Measurements from ENCODE around the gene ROPN1L.

ROPN1L gene

DNA sequence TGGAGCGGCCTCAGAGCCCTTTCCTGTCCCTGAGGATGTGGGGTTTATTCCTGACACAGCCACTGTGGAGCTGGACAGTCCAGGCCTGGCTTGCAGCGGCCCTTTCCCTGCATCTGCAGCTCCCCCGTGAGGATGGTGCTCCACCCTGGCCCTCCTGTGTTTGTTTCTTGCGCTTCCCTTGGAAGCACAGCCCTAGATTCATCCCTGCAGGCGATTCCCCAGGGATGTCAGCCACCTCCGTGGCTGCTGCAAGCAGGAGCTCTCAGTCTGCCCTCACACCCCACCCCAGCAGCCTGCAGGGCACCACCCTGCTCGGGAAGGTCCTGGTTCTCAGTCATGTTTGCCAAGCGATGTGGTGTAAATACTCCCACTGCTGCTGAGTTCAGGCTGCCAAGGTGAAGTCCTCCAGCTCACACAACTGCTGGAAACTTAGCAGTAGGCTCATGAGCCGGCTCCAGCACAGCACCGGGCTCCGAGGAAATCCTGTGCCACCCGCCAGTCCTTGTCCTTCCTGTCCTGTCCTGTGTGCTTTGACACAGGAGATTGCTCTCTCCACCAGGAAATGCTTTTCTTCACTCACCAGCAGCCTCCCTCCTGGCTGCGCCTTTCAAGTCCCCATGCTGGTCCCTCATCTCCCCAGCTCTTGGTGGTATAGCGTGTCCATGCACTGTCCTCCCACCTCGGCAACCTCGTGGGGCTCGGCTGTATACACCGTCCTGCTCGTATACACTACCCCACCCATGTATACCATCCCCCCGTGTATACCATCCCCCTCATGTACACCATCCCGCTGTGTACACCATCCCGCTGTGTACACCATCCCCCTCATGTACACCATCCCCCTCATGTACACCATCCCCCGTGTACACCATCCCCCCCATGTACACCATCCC is 16.2 kb downstream of the ROPN1L start:
- DNase-seq (ENCODE audit: low spot score) = no peak

GRCh38 chr5:10459080-10460055 is 17.7 kb downstream of the ROPN1L start:
- DNase-seq (ENCODE audit: low spot score) = no peak

DNA sequence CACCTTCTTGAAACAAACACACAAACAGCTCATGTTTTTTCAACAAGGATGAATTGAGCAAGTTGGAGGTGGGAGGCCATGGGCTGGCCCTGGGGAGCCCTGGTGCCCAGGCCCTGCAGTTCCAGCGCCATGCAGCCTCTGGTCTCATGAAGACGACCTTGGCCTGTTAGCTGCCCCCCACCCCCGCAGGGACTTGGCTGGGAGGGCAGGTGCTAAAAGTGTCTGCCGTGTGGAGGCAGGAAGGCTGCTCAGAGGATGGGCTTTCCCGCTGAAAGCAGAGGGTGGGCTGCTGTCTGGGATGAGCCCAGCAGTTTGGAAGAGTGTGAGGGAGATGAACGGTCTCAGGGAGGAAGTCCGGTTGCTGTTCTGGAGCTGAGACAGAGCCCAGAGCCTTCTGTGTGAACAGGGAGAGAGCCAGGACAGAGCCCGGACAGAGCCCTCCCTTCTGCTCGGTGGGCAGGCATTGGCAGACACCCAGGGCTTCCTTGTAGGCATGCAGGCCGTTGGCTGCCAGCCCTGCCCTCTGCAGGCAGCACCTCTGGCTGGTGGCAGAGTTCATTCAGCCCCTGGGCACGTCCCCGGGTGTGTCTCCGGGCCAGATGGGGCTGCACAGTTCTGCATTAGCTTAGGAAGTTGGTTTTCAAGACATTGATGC is 18.7 kb downstream of the ROPN1L start:
- peak; percentile 27 for DNase-seq (ENCODE audit: low spot score)

DNA sequence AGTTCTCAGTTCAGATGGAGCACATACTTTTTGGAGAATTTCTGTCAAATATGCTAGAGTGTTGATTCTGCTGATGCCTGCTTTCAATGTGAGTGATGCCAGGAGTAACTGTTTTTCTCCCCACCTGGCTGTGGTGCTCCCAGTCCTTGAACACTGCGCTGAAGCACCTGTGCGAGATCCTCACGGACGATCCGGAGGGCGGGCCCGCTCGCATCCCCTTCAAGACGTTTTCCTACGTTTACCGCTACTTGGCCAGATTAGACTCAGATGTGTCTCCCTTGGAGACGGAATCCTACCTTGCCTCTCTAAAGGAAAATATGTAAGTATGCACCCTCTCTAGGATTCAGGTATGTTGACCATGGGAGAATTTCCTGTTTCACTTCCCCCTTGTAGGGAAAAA is 19.4 kb downstream of the ROPN1L start:
- no peak for DNase-seq (ENCODE audit: low spot score)

DNA sequence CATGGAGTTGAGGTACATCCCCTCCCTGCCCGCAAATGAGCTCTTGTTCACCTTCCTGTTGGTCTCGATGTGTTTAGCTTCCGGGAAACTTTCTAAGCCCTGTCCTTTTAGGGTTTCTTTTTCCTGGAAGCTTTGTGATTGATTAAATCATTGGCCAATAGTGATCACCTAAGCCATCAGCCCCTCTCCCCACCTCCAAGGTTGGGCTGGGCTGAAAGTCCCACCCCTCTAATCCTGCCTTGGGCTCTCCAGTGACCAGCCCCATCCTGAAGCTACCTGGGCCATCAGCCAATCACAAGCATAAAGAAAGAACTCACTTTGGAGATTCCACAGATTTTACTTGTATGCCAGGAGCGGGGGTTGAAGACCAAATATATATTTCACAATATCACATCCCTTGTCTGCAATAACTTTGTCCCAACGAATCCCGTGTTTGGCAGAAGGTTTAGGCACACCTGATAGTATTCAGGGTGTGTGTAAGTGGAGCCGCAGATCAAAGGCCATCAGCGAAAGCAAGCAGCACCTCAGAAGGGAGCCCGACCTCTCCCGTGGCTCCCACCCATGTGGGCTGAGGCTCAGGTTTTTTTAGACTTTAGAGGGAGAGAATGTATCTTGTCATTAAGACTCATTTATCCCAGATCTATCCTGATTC is 20.4 kb downstream of the ROPN1L start:
- no peak for DNase-seq (ENCODE audit: low spot score)

GRCh38 chr5:10463566-10463965 is 21.9 kb downstream of the ROPN1L start:
- no peak for DNase-seq (ENCODE audit: low spot score)

DNA sequence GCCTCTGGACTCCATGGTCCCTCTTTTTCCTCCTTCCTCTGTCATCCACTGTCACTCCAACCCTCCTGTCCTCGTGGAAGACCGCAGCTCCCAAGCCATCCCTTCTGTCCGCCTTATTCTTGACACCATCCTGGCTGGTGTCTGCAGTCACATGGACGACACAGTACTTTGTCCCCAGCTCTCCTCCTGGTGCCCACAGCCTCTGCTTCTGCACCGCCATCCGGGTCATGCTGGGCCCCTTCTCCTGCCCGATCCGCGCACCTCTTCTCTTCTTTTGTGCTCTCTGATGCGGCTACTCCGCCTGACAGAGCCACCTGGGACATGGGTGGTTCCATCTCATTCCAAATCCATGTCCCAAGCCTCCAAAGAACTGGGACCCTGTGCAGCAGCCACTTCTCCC is 22.5 kb downstream of the ROPN1L start:
- DNase-seq (ENCODE audit: low spot score) = no peak

- DNase-seq (ENCODE audit: low spot score) = no peak
Measured at GRCh38 chr5:10465726-10466125, 24.0 kb downstream of the ROPN1L start.

DNA sequence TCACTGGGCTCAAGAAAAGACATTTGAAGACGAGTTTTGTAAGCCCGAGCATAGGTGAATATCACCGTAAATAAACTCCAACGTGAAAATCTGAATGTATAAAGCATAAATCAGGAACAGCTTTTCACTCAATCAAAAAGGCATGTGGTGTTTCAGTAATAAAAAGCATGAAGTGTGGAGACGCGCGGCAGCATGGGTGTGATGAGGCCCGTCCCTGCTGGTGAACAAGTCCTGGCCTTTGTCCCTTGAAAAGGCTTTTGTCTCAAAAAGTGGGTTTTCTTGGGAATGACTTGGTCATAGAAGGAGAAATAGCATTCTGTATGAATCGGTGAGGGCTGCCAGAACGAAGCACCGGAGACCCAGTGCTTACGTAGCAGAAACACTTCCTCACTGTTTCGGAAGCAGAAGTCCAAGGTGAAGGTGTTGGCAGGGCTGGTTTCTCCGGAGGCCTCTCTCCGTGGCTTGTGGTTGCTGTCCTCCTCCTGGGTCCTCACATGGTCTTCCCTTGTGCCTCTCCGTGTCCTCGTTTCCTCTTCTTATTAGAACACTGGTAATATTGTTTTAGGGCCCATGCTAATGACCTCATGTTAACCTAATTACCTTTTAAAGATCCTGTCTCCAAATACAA is 24.9 kb downstream of the ROPN1L start:
- no peak for DNase-seq (ENCODE audit: low spot score)

DNA sequence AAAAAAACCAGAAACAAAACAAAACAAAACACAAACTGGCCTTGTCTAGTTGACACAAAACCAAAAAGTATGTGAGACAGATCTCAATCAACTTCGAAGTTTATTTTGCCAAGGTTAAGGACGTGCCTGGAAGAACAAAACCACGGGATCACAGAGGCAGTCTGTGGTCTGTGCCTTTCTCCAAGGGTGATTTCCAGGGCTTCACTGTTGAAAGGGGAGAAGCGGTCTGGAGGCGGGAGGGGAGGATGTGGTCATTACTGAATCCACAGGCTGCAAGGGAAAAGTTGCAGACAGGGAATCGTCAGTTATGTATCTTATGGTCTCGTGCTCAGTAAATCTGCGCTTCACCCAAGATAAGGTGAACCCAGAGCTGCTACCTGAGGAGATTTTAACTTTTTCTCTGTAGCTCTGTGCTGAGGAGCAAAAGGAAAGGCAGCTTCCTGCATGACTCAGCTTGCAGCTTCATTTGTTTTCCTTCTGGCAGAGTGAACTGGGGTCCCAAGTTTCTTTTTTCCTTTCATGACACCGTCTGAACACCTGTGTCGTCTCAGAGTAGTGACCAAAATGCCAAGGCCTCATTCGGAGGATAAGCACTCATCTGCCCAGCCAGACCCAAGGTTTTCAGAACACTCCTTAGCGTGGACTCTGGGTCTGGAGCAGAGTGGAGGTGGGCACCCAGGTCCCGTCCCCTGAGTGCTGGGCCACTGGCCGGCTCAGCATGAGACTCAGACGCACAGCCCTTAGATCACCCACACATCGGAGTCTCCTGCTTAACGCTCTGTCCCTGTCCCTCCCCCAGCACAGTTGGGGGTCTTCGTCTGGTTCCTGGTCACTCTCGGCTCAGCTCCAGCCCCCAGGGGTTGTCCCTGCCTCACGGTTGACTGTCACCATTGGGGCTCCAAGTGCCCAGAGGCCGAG is 25.9 kb downstream of the ROPN1L start:
- DNase-seq (ENCODE audit: low spot score) = no peak

DNA sequence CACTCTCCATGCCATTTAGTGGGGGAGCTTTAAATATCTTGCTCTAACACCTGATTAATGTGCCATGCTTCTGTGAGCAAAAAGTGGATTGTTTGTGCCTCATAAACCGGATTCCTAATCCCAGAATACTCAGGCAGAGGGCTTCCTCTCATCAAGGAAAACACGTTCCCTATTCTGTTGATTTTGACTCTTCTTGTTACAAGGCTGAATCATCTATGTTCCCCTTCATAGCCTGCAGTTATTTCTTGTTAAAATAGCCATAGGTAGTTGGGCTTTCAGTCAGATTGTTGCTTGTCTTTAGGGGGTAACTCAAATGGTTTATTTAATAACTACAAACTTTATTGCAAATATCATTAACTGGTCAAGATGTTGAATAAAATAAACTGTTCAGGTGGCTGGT is 26.6 kb downstream of the ROPN1L start:
- DNase-seq (ENCODE audit: low spot score) = no peak

DNA sequence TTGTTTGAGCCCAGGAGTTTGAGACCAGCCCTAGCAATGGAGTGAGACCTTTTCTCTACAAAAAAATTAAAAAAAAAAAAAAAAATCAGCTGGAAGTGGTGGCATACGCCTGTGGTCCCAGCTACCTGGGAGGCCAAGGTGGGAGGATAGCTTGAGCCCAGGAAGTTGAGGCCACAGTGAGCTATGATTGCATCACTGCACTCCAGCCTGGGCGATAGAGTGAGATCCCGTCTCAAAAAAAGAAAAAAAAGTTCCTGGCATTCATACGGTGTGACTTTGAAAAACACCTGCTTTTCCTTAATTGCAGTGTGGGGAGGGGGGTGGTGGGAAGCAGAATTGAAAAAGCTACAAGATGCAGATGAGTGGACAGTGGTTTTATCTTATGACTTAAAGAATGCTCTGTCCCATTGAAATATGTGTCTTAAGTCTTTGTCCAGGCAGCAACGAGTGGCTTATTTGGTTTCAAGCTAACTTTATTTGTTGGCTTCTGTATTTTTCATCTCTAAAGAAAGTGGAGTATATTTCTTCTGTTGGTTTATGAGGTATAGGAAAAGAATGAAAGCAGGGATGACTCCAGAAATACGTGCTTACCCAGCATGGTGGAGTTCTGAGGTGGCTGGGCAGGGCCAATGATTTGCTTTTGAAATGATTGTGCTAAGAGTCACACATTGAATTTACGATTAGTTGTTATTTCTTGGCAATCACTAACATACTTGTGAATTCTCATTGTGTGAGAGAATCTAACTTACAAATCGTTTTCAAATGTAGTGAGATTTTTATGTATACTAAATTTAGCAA is 27.8 kb downstream of the ROPN1L start:
- DNase-seq (ENCODE audit: low spot score) = peak; percentile 62

- DNase-seq (ENCODE audit: low spot score) = no peak
Measured at GRCh38 chr5:10470669-10471068, 29.0 kb downstream of the ROPN1L start.

GRCh38 chr5:10471677-10472076 is 30.0 kb downstream of the ROPN1L start:
- peak; percentile 63 for DNase-seq (ENCODE audit: low spot score)

GRCh38 chr5:10474521-10475075 is 32.9 kb downstream of the ROPN1L start:
- DNase-seq (ENCODE audit: low spot score) = peak; percentile 60

- DNase-seq (ENCODE audit: low spot score) = no peak
Measured at GRCh38 chr5:10475931-10476676, 34.4 kb downstream of the ROPN1L start.

GRCh38 chr5:10476878-10477277 is 35.2 kb downstream of the ROPN1L start:
- DNase-seq (ENCODE audit: low spot score) = no peak

DNA sequence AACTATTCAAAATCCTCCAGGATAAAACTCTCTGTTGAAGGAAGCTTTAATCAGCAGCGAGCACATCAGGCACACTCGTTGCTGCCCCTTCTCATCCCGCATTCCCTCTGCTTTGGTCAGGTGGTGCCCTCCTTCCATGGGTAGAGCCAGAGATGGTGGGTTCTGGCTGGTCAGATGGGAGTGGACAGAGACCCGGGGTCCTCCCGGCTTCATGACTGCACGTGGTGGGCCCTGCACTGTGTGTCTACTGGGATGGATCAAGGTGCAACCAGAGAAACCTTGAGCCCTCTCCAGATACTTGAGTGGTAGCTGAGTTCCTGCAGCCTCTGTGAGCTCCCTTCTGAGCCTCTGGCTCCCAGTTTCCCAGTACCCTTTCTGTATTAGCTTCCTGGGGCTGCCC is 36.3 kb downstream of the ROPN1L start:
- DNase-seq (ENCODE audit: low spot score) = no peak

All from AG08395 (cell line).